DMS 273 treated with DMSO at 0.1 percent for 48 hours (cell line): Measurements from ENCODE around the gene ARMC10.
"Not testable (repeated sequence)": the region's sequence is repeated elsewhere in the genome, so short reads cannot be mapped to it uniquely, and the experiment has no call there.

Experiments
- DNase-seq: peaks from one replicate; lab custom pipeline; 2025; lab: John Stamatoyannopoulos, UW

ARMC10 gene

DNA sequence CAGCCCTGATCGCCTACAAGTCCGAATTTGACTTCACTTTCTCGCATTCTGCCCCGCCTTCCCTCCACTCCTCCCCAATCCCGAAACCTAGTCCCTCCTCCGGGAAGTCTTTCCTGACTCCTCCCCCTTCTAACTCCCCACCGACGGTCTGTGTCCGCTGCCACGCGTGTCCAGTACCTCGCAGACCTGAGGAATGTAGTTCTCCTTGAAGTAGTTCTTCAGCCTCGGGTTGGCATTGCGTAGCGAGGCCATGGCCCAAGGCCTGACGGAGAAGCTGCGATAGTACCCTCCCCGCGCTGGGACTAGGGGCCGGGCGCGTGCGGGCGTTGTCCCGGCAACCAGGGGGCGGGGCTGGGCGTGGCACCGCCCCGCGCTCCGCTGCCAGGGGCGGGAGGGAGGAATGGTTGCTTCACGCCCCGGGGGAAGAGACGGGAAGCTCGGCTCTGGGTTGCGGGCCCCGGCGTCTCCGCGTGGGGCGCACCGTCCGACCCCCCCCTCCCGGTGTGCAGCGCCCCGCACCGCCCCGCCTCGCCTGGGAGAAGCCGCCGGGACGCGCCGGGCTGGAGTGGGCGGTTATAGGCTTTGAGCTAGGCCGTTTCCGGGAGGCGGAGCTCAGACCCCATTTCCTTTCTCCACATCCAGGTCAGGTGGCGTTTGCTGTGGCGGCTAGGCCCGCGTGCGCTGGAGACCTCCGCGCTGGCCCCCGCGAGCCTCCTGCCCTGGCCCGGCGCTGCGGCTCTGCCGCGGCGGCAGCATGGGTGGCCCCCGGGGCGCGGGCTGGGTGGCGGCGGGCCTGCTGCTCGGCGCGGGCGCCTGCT, at the start of gene ARMC10, which contains the start of gene FBXL13:
TSS of gene ARMC10 (plus strand) at position 622 of the 818 bp plus-strand sequence. CDS start at position 755, 133 bp downstream.
TSS of gene FBXL13 (minus strand) at position 278 of the 818 bp plus-strand sequence.
- peak; percentile 89 for DNase-seq

DNA sequence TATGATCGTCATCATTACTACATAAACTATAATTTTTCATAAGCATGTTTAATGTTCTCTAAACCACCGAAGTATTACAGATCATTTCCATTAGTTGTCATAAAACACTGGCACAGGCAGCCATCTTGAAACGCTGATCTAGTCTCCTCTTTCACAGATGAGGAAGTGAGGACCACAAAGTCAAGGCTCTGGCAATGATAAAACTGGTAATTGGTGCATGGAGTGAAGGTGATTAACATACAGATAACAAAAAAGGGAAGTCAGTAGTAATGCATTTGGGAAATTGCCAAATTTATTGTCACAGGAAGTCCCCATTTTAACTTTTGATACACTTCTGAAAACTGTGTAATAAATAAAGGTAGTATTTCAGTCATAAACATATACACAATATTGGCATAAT, 49.6 kb upstream of the ARMC10 start:
- no peak for DNase-seq

DNA sequence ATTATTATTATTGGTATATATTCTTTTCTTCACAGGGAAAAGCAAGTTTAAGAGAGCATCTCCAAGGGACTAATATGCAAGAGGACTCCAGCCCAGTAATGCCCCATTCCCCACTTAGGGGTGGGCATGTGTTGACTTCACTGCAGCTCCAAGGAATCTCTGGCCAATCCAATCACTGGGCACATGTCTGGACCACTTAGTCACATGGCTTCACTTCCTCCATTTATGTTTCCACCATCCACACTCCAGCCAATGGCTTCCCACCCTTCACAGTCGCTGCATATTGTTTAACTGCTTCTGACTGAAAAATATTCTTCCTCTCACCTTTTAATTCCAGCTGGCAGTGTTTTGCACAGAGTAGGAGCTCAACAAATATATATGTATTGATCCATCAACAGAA, 43.9 kb upstream of the ARMC10 start:
- no peak for DNase-seq

DNA sequence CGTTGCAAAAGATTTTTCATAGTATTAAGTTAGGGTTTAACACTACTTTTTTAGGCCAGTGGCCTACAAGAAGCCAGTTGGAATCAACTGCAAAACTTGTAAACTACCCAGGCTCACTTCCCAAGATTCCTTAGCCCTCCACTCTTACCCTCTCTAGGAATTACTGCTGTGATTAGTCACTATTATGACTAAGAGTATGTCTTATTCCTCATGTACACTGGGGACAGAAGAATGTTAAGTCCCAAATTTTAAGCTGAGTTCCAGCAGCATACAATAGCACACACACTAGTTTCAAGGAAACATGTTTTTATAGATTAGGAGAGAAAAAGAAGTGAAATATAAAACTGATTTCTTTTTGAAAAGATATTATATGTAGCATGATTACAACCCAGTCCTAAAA, 43.2 kb upstream of the ARMC10 start:
- DNase-seq: no peak

DNA sequence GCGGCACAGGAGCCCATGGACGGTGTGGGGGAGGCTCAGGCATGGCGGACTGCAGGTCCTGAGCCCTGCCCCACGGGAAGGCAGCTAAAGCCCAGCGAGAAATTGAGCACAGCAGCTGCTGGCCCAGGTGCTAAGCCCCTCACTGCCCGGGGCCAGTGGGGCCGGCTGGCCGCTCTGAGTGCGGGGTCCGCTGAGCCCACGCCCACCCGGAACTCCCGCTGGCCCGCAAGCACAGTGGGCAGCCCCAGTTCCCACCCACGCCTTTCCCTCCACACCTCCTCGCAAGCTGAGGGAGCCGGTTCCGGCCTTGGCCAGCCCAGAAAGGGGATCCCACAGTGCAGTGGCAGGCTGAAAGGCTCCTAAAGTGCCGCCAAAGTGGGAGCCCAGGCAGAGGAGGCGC, 40.6 kb upstream of the ARMC10 start:
- DNase-seq: not testable (repeated sequence)

DNA sequence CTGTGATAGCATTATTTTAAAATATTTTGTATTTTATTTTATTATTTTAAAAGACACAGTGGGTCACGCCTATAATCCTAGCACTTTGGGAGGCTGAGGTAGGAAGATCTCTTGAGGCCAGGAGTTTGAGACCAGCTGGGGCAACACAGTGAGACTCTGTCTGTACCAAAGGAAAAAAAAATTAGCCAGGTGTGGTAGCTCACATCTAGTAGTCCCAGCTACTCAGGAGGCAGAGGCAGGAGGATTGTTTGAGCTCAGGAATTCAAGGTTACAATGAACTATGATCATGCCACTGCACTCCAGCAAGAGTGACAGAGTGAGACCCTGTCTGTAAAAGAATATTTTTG, 37.5 kb upstream of the ARMC10 start:
- DNase-seq: no peak

DNA sequence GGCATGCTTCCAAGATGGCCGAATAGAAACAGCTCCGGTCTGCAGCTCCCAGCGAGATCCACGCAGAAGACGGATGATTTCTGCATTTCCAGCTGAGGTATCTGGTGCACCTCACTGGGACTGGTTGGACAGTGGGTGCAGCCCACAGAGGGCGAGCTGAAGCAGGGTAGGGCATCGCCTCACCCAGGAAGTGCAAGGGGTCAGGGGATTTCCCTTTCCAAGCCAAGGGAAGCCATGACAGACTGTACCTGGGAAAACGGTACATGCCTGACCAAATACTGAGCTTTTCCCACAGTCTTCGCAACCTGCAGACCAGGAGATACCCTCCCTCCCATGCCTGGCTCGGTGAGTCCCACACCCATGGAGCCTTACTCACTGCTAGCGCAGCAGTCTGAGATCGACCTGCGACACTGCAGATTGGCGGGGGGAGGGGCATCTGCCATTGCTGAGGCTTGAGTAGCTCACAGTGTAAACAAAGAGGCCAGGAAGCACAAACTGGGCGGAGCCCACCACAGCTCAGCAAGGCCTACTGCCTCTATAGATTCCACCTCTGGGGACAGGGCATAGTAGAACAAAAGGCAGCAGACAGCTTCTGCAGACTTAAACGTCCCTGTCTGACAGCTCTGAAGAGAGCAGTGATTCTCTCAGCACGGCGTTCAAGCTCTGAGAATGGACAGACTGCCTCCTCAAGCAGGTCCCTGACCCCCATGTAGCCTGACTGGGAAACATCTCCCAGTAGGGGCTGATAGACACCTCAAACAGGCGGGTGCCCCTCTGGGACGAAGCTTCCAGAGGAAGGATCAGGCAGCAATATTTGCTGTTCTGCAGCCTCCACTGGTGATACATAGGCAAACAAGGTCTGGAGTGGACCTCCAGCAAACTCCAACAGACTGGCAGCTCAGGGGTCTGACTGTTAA, 36.9 kb upstream of the ARMC10 start:
- DNase-seq: not testable (repeated sequence)

DNA sequence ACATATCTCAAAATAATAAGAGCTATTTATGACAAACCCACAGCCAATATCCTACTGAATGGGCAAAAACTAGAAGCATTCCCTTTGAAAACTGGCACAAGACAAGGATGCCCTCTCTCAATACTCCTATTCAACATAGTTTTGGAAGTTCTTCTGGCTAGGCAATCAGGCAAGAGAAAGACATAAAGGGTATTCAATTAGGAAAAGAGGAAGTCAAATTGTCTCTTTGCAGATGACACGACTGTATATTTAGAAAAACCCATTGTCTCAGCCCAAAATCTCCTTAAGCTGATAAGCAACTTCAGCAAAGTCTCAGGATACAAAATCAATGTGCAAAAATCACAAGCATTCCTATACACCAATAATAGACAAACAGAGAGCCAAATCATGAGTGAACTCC, 33.1 kb upstream of the ARMC10 start:
- DNase-seq: not testable (repeated sequence)

DNA sequence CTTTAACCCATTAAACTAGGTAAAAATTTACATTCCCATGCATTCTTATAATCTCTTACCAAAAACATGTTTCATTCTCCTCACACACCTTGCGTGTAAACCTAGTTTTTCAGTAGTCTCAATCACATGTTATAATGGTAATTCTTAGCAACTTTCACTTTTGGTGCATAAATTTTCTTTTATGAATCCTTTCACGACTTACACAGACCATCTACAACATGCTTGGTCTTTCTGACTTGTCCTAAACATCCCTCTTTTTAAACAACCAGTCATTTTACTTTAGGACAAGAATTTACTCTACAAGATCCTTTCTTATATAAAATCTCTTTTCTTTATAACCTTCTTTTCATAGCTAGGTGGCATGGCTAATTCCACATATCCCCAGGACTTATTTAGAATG, 26.1 kb upstream of the ARMC10 start:
- DNase-seq: no peak

DNA sequence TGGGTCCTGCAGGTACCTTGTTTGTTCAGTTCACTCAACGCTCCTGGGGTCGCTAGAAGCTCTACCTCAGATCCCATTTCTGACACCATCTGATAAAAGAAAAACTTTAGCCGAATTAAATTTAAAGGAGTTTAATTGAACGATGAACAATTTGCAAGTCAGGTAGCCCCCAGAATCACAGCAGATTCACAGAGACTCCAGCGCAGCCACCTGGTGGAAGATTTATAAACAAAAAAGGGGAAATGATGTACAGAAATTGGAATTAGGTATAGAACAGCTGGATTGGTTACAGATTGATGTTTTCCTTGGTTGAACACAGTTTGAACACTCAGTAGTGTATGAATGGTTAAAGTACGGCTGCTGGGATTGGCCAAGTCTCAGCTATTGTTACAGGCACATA, 23.4 kb upstream of the ARMC10 start:
- DNase-seq: no peak

DNA sequence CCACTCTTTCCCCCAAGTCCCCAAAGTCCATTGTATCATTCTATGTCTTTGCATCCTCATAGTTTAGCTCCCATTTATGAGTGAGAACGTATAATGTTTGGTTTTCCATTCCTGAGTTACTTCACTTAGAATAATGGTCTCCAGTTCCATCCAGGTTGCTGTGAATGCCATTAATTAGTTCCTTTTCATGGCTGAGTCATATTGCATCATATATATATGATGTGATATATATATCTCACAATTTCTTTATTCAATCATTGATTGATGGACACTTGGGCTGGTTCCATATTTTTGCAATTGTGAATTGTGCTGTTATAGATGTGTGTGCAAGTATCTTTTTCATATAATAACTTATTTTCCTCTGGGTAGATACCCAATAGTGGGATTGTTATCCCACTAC, 18.9 kb upstream of the ARMC10 start:
- DNase-seq: not testable (repeated sequence)

DNA sequence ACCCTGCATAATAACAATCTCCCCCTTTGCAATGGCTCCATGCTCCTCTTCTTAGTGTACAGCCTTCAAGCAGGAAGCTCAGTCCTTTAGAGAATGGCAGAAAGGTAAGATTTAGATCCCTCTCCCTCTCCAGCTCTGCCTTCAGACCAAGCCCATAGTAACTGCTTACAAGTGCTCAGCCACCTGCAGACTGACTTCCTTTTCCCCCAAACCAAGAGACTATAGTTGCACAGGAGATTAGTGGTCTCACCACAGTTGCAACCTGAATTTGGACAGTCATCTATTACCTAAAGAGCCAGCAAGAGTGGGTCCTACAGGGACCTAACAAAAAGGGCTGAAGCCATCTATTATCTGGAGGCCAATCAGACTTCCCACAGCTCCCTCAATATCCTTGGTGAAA, 16.8 kb upstream of the ARMC10 start:
- DNase-seq: no peak

DNA sequence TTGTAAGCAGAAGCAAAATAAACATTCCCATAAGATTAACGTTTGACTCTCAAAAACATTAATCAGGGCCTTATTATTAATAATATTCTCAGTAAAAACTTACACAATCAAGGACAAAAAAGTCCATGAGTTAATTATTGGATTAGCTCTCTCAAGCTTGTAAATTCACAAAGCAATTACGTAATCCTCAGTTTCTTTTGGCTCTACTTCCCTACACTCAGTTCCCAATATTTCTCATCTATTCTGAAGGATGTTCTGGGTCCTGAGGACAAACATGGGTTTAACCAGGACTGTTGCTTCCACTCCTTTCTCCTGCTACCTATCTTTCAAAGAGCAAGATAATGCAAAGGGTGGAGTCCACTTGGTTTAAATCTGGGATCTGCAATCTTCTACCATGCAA, 15.5 kb upstream of the ARMC10 start:
- no peak for DNase-seq

DNA sequence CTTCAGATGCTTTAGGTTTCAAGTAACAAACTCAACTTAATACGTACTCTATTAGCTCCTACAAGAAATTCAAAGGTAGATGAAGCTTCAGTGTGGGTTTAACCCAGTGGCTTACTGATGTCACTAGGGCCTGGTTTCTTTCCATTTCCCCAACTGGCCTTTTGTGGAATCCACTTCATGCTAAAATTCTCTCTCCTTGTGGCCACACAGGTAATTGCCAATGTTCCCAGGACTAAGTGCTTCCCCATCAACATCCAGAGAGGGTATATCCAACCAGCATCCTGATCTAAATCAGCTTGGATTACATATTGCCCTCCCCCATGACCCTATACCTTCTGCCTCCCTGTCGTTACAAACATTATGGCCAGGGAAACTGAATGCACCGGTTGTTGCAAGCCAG, 11.0 kb upstream of the ARMC10 start:
- DNase-seq: no peak

DNA sequence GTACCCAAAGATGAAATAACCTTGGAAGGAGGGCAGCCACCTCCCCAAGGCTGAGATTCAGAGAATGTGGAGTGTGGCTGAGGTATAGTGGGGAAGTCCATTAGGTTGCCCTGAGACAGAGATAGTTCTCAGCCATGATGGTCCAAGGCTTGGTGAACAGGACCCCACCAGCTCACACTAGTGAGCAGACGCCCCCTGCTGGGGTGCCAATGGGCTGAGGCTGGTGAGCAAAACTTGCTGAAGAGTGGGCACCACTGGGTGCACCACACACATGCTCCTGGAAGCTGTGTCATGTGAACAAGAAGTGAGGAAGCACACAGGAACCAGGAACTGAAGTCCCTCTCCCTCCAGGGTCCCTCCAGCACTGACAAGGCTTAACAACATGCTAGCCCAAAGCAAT, 9.3 kb upstream of the ARMC10 start:
- no peak for DNase-seq

DNA sequence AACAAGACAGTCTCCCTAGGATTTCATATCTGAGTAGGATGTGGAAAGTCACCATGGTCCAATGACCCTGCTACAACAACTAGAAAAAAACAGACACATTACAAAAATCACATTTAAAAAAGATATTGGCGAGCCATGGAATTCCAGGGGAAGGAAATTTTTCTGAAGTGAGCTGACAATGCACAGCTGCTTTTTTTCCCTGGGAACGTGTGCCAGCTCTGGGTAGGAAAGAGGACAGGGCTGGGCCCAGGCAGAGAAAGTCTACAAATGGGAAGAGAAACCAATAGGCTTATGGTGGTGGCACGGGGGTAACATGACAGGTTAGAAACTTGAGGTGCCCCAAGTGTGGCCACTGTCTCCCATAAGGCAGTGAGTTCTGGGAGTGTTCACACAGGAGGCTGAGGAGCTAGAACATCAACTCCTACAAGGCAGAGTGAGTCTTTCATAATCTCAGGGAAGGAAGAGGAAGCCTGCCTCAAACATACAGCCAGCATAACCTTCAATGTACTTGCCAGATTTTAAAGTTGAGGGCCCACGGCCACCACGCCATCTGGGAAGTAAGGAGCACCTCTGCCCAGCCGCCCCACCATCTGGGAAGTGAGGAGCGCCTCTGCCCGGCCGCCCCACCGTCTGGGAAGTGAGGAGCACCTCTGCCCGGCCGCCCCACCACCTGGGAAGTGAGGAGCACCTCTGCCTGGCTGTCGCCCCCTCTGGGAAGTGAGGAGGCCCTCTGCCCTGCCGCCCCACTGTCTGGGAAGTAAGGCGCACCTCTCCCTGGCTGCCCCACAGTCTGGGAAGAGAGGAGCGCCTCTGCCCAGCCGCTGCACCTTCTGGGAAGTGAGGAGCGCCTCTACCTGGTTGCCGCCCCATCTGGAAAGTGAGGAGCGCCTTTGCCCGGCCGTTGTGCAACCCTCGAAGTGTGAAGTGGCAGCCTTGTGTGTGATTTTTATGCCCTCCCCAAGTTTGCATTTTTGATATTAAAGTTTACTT, 6.2 kb upstream of the ARMC10 start:
- DNase-seq: no peak

DNA sequence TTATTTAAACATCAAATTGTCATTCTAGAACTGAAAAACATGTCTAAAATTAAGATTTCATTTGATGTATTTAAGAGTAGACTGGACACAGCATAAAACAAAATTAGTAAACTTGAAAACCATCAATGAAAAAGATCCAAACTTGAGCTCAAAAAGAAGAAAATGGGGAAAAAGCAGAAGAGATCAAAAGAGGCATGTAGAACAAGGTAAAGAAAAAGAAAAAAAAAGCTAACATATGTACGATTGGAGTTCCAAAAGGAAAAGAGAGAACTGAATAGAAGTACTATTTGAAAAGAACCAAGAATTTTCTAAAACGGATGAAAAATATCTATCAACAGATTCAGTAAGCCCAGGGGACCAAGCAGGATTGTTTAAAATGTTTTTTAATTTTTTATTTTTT, 3.9 kb upstream of the ARMC10 start:
- no peak for DNase-seq

DNA sequence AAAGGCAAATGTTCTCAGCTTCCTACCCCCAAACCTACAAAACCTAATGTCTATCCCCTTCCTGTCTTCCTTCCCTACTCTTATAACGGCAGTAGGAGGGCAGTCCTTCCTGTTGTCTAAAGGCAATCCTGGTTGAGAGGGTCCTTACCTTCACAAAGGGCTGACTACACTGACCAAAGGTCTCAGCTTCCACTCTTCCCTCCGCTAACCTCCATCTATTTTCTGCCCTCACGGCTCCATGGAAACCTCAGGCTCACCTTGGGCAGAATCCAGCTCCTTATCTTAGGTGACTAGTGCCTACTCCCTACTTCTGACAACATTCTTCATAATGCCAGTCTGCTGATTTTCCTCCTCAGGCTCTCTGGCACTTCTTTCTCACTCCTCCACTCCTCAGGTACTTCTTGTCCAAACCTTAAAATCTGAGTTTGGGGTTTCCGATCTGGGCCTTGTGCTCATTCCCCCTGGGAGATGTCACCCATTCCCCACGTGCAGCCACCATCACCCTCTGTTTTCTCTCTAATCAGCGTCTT, 886 bp upstream of the ARMC10 start:
- DNase-seq: no peak

DNA sequence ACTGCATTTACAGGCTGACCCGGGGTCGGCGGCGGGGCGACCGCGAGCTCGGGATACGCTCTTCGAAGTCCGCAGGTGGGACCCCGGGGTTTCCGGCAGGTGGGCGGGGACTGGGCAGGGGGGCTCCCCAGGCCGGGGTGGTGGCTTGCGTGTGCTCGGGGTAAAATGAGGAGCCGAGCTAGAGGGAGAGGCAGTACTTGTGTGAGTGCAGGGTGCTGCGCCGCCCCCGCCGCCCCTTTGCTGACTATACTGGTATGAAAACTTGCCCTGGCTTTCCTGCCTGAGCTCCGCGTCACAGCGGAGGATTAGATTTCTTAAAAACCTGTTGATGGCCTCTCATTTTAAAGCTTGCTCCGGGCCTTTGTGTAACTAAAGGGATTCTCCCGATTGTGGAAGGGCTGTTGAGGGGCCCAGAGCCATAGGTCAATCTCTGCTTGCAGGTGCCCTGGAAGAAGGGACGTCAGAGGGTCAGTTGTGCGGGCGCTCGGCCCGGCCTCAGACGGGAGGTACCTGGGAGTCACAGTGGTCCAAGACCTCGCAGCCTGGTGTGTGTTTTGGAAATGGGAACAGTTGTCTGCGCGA, 488 bp downstream of the ARMC10 start:
- no peak for DNase-seq

DNA sequence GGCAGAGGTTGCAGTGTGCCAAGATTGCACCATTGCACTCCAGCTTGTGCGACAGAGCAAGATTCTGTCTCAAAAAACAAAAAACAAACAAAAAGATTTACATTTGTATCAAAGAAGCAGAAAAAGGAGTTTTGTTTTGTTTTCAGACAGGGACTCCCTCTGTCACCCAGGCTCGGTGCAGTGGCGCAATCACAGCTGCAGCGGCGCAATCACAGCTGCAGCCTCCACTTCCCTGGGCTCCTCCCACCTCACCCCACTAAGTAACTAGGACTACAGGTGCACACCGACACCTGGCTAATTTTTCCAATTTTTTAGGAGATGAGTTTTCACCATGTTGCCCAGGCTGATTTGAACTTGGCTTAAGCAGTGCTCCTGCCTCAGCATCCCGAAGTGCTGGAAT, 1.8 kb downstream of the ARMC10 start:
- no peak for DNase-seq

DNA sequence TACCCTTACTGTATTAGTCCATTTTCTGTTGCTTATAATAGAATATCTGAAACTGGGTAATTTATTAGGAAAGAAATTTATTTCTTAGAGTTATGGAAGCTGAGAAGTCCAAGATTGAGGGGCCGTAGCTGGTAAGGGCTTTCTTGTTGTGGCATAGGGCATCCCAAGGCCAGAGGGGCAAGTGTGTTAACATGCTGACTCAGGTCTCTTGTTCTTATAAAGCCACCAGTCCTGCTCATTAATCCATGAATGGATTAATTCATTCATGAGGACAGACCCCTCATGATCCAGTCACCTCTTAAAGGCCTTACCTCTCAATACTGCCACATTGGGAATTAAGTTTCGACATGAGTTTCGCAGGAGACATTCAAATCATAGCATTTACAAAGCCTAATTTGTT, 2.4 kb downstream of the ARMC10 start:
- DNase-seq: no peak
